ENCODE data around the gene AFF1.

Gene AFF1

DNA sequence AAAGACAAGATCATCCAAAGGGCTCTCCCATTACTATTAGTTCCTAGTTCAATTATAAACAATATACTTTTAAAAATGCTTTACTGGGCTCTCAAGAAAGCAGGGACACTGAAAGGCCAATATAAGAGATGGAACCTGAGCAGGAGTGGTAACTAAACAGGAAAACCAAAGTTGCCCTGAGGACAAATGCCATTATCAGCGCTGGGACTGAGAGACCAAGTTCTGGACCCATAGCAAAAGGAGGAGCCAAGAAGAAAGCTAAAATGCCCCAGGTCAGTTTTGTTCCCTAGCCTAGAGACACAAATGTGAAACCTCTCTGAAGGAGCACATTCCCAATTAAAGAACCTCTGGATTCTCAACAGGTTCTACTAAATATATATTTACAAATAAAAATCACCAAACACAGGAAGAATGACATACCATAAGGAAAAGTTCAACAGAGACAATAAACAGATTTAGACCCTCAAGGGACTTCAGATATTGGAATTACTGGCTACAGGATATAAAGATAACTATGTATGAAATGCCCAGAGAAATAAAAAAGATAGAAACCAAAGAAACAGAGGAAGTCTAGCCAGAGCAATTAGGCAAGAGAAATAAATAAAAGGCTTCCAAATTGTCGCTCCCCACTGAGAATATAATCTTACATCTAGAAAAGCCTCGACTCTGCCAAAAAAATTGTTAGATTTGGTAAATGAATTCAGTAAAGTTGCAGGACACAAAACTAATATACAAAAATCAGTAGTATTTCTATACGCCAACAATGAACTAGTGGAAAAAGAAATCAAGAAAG lies 218.5 kb downstream of the AFF1 start:
- no peak for DNase-seq
- no peak for TF ChIP-seq GATA1 (IDR thresholded peaks at IDR 0.05; ENCODE audit: low read depth, low read length)
- no peak for TF ChIP-seq POLR2A (IDR thresholded peaks at IDR 0.05; ENCODE audit: low read length)

DNA sequence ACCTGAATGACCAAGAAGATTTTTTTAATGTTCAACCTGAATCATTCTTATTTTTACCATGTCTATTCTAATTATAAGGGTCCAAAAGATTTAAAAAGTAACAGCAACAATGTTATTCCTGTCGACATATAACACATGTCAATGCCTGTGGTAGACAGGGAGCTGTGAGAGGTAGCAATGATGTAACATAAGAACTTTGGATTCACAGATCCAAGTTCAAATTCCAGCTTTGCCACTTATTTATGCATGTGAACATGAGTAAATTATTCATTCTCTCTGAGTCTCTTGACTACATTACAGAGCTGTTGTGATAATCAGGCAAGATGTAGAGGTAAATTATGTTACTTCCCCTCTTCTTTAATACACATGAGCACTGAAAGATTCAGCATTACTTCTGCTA lies 231.1 kb downstream of the AFF1 start:
- DNase-seq, result no peak
- no peak for TF ChIP-seq GATA1 (IDR thresholded peaks at IDR 0.05; ENCODE audit: low read depth, low read length)
- no peak for TF ChIP-seq POLR2A (IDR thresholded peaks at IDR 0.05; ENCODE audit: low read length)

DNA sequence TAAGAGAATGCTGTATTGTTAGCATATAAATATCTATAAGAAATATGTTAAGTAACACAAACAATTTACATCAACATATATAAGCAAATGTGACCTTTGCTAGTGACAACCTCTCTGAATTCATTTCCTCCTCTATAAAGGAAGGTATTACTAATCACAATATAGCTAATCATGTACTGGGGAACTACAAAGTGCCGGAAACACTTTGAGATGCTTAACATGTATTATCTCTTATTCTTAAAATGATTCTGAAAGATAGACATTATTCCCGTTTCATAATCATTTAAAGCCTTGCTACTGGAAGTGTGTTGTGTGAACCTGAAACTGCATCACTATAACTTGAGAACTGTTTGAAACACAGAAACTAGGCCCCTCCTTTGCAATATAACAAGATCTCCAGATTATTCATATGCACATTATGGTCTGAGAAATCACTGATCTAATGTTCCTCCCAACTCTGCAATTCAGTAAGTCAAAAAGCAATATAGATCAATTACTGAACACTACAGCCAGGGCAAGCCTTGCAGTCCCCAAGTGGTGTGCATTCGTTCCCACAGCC lies 231.6 kb downstream of the AFF1 start:
- TF ChIP-seq GATA1 (IDR thresholded peaks at IDR 0.05; ENCODE audit: low read depth, low read length) (no peak), POLR2A (IDR thresholded peaks at IDR 0.05; ENCODE audit: low read length) (no peak)
- no peak for DNase-seq

GRCh38 chr4:87171944-87172343 lies 237.1 kb downstream of the AFF1 start:
- TF ChIP-seq POLR2A (IDR thresholded peaks at IDR 0.05; ENCODE audit: low read length) (no peak), GATA1 (IDR thresholded peaks at IDR 0.05; ENCODE audit: low read depth, low read length) (no peak)

GRCh38 chr4:87174672-87175071 lies 239.9 kb downstream of the AFF1 start:
- DNase-seq, result no peak
- TF ChIP-seq GATA1 (IDR thresholded peaks at IDR 0.05; ENCODE audit: low read depth, low read length) (no peak), POLR2A (IDR thresholded peaks at IDR 0.05; ENCODE audit: low read length) (no peak)

More at GRCh38 chr4:87171944-87172343, 237.1 kb downstream of the AFF1 start:
- DNase-seq, result peak in 1 of 2 experiments; percentile 51

GRCh38 chr4:87179751-87180150 lies 244.9 kb downstream of the AFF1 start:
- DNase-seq, result no peak
- no peak for TF ChIP-seq GATA1 (IDR thresholded peaks at IDR 0.05; ENCODE audit: low read depth, low read length)
- no peak for TF ChIP-seq POLR2A (IDR thresholded peaks at IDR 0.05; ENCODE audit: low read length)

DNA sequence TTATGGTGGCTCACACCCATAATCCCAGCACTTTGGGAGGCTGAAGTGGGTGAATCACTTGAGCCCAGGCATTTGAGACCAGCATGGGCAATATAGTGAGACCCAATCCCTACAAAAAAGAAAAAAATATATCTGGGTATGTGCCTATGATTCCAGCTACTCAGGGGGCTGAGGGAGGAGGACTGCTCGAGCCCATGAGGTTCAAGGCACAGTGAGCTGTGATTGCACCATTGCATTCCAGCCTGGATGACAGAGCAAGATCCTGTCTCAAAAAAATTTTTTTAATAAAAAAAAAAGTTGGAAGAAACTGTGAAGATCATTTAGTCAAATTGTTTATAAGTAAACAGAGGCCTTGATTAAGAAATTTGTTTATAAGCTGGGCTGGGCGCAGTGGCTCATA lies 246.0 kb downstream of the AFF1 start:
- no peak for DNase-seq
- no peak for TF ChIP-seq POLR2A (IDR thresholded peaks at IDR 0.05; ENCODE audit: low read length)
- TF ChIP-seq GATA1 (IDR thresholded peaks at IDR 0.05; ENCODE audit: low read depth, low read length), result no peak

- TF ChIP-seq GATA1 (IDR thresholded peaks at IDR 0.05; ENCODE audit: low read depth, low read length), result no peak
- TF ChIP-seq POLR2A (IDR thresholded peaks at IDR 0.05; ENCODE audit: low read length), result no peak
- DNase-seq, result no peak
Observed at GRCh38 chr4:87185146-87185870, 250.5 kb downstream of the AFF1 start.

DNA sequence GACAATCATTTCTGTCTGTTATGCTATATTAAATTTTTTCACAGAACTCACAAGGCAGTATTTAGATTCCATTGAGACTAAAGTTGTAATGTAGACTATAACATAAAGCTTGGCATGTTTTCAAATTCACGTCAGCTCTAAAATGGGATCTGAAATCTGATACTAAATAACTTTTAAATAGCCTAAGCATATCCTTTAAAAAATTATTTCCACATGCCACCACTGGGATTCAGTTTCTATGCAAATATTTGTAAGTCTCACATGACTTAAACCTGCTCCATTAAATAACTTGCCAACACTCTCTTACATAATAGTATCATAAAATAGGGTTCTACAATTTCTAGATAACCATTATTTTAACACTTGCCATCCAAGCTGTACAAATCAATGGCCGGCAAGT lies 253.2 kb downstream of the AFF1 start:
- TF ChIP-seq GATA1 (IDR thresholded peaks at IDR 0.05; ENCODE audit: low read depth, low read length), result no peak
- no peak for TF ChIP-seq POLR2A (IDR thresholded peaks at IDR 0.05; ENCODE audit: low read length)
- DNase-seq, result no peak

- TF ChIP-seq GATA1 (IDR thresholded peaks at IDR 0.05; ENCODE audit: low read depth, low read length) (no peak), POLR2A (IDR thresholded peaks at IDR 0.05; ENCODE audit: low read length) (no peak)
- DNase-seq, result no peak
Observed at GRCh38 chr4:87188932-87189331, 254.1 kb downstream of the AFF1 start.

Measured in erythroblast (primary cell).